NB4 (cell line): ENCODE data around the gene EBF3.

Source experiments
- CTCF ChIP-seq: IDR thresholded peaks from one replicate; pipeline ENCODE4 v1.5.1; 2012; ENCODE audit warnings: low read depth, low read length
- MAX ChIP-seq: IDR thresholded peaks from 2 replicates; pipeline ENCODE4 v1.6.1; 2011; ENCODE audit warnings: low read depth, low read length

GRCh38 chr10:129972966-129973673, 9.0 kb upstream of the EBF3 start:
- TF ChIP-seq CTCF (no peak), MAX (no peak)
